Measurements from ENCODE around the gene ZNF445. TPM values are rescaled to one million over a fixed set of nuclear protein-coding genes. Genes with fewer than 3 reads are reported as not detected.

Gene ZNF445
- total and polyA plus RNA-seq, 2 donors (not counting 3 experiments of a cell fraction or from before 2014, with no cell fraction given): 2.3 to 17.8 TPM

DNA sequence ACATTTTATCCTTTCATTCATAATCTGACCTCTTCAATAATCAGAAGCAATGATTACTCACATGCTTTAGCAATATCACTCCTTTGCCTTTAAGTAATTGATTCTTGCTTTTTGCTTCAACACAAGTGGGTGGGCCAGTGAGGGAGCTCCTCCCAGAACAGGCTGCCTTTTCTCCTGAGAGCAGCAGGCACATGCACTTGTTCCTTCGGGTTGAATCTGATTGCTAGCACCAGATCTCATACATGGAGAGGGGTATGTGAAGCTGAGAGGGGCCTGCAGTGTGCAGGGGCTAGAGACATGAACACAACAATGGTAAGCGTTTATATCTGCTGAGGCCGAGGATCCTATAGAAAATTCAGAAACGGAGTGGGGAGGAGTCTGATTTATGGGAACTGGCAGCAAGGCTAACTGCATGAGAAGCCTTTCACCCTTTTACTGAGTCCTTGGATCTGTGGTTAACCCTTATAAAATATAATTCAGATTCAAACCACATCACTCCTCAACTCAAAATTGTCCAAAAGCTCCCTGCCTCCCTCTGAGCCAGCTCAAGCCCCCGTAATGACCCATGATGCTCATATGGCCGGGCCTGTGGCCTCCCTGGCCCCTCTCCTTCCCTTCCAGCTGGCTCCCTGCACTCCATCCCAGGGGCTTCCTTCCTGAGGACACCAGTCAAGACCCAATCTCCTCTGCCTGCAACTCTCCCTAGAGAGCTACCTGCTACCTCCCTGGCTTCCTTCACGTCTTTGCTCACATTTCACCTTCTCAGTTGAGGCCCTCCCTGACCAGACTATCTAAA is 32.4 kb downstream of the ZNF445 start:
- dilution Hi-C loops (cut with MboI; ENCODE audit: extremely low pct_ligation_motif_present, low sequenced_read_pairs) (no loop called here), intact Hi-C loops (cut with micrococcal nuclease) (no loop called here)
- CTCF ChIA-PET: no interaction called here
- Histone ChIP-seq H3K27ac (ENCODE audit: insufficient read depth, low read depth, low read length) (no peak overlapping the region), H3K9ac (replicated peaks; ENCODE audit: extremely low read depth, insufficient read depth, low read length) (no peak overlapping the region), H3K4me3 (replicated peaks in 1 of 3; ENCODE audit: insufficient read depth in 1 of 3, low read depth in 1 of 3, low read length in 3 of 3) (no peak overlapping the region), H3K79me2 (ENCODE audit: control insufficient read depth, insufficient read depth, low read length) (no peaks in the 10 kb centered on the region), H3K36me3 (ENCODE audit: control insufficient read depth in 2 of 2, extremely low read depth in 1 of 2, insufficient read depth in 2 of 2, low read length in 2 of 2) (peaks cover 19 to 37% of the 10 kb centered on the region in 2 experiments), H4K20me1 (replicated peaks; ENCODE audit: control insufficient read depth, extremely low read depth, insufficient read depth, low read length) (no peaks in the 10 kb centered on the region), H3K27me3 (ENCODE audit: control insufficient read depth in 2 of 2, insufficient read depth in 2 of 2, low read length in 2 of 2) (no peaks in the 10 kb centered on the region), H3K4me1 (ENCODE audit: control insufficient read depth, extremely low read depth, insufficient read depth, low read length) (peaks cover 6% of the 10 kb centered on the region), H3K4me2 (ENCODE audit: insufficient read depth, low read length) (no peak overlapping the region), H3K9me3 (replicated peaks; ENCODE audit: control insufficient read depth, insufficient read depth, low read length) (peaks cover 13% of the 10 kb centered on the region), H2AFZ (ENCODE audit: low read depth, low read length) (no peak overlapping the region), H3K9me1 (replicated peaks; ENCODE audit: control insufficient read depth, extremely low read depth, insufficient read depth, low read length) (no peaks in the 10 kb centered on the region)
- TF ChIP-seq POLR2AphosphoS5 (IDR thresholded peaks at IDR 0.05; ENCODE audit: insufficient read depth, low read depth, low read length): no peak
- TF ChIP-seq GATA2 (IDR thresholded peaks at IDR 0.05; ENCODE audit: insufficient read depth, insufficient read length, low read depth, low read length): no peak
- TF ChIP-seq FOS (IDR thresholded peaks at IDR 0.05; ENCODE audit: borderline replicate concordance, insufficient read depth, low read length): no peak
- TF ChIP-seq, protein P1, sequence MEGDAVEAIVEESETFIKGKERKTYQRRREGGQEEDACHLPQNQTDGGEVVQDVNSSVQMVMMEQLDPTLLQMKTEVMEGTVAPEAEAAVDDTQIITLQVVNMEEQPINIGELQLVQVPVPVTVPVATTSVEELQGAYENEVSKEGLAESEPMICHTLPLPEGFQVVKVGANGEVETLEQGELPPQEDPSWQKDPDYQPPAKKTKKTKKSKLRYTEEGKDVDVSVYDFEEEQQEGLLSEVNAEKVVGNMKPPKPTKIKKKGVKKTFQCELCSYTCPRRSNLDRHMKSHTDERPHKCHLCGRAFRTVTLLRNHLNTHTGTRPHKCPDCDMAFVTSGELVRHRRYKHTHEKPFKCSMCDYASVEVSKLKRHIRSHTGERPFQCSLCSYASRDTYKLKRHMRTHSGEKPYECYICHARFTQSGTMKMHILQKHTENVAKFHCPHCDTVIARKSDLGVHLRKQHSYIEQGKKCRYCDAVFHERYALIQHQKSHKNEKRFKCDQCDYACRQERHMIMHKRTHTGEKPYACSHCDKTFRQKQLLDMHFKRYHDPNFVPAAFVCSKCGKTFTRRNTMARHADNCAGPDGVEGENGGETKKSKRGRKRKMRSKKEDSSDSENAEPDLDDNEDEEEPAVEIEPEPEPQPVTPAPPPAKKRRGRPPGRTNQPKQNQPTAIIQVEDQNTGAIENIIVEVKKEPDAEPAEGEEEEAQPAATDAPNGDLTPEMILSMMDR (IDR thresholded peaks at IDR 0.05; ENCODE audit: extremely low read depth in 1 of 2, insufficient read depth in 1 of 2, low read depth in 1 of 2, low read length in 2 of 2): no peak
- TF ChIP-seq POLR2A (IDR thresholded peaks at IDR 0.05; ENCODE audit: low read depth, low read length): no peak
- no peak for TF ChIP-seq JUN (IDR thresholded peaks at IDR 0.05; ENCODE audit: borderline replicate concordance, insufficient read depth, insufficient read length, low read depth)
- TF ChIP-seq EZH2 (IDR thresholded peaks at IDR 0.05; ENCODE audit: borderline replicate concordance, low read depth, low read length, severe bottlenecking): no peak
- TF ChIP-seq, protein P2, sequence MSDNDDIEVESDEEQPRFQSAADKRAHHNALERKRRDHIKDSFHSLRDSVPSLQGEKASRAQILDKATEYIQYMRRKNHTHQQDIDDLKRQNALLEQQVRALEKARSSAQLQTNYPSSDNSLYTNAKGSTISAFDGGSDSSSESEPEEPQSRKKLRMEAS (IDR thresholded peaks at IDR 0.05; ENCODE audit: insufficient read depth, insufficient read length): no peak
- TF ChIP-seq MYC (IDR thresholded peaks at IDR 0.05; ENCODE audit: low read depth, low read length): no peak
- no peak for FAIRE-seq
- POLR2A ChIA-PET: no interaction called here
- BruUV-seq (replicated peaks): no TSS peak
- DNase-seq (ENCODE audit: low read depth, low spot score): no peak

Measured in endothelial cell of umbilical vein (primary cell).